B cell (primary cell): ENCODE data around the gene SNRNP27. TPM values are rescaled to one million over a fixed set of nuclear protein-coding genes. Genes with fewer than 3 reads are reported as not detected.
A peak's percentile ranks its signal among the peaks of the same experiment; 100 is the strongest.

ENCODE experiments used
- ATAC-seq: fragments of 200-7000 bp; cut with Tn5 transposase; one replicate; pipeline ENCODE4 v1.10.0; 2021; ENCODE audit warnings: low read depth, mild to moderate bottlenecking, moderate number of reproducible peaks, moderate library complexity
- CTCF ChIA-PET: fragments of 350-600 bp; sonication (Branson Sonifier 250); formaldehyde crosslinking; loops from one replicate; lab custom pipeline; 2021; ENCODE audit warnings: antibody characterized with exemption, inconsistent platforms; lab: Charles Lee
- POLR2A ChIA-PET: fragments of 350-600 bp; sonication (Branson Sonifier 250); formaldehyde crosslinking; loops from one replicate; lab custom pipeline; 2021; ENCODE audit warnings: antibody characterized with exemption; lab: Charles Lee
- DNase-seq: peaks from one replicate; pipeline ENCODE4 v3.0.0; 2013
- H2AFZ ChIP-seq: 2 replicates; pipeline ENCODE4 v1.6.1; 2012; ENCODE audit warnings: mild to moderate bottlenecking, low read depth, low read length; ENCODE audit not compliant: insufficient read depth, poor library complexity, severe bottlenecking
- H3K27ac ChIP-seq, 2 donors: 1 replicate in 1 of 2; 2 replicates in 1 of 2; pipeline ENCODE4 v1.5.1; 2012 to 2013; ENCODE audit warnings: low read length in 2 of 2, mild to moderate bottlenecking in 2 of 2, moderate library complexity in 1 of 2
- H3K27me3 ChIP-seq, 4 experiments: fragments of 200-600 bp in 1 of 4; sonication (generic) in 1 of 4; replicated peaks in 1 of 4; 1 replicate in 2 of 4; 2 replicates in 2 of 4; pipeline versions ENCODE4 v1.6.1 to v1.7.0; 2013 to 2016; ENCODE audit warnings: low read length in 3 of 4, mild to moderate bottlenecking in 2 of 4, mixed read lengths in 1 of 4, moderate library complexity in 1 of 4; ENCODE audit not compliant: insufficient read depth in 4 of 4, control insufficient read depth in 3 of 4; ENCODE audit errors: control extremely low read depth in 1 of 4
- H3K36me3 ChIP-seq, 2 experiments: replicated peaks in 1 of 2; 1 replicate in 1 of 2; 2 replicates in 1 of 2; pipeline versions ENCODE4 v1.6.1 to v1.7.1; 2013; ENCODE audit warnings: low read length in 1 of 2; ENCODE audit not compliant: insufficient read depth in 2 of 2, control insufficient read depth in 1 of 2; ENCODE audit errors: control extremely low read depth in 1 of 2, extremely low read depth in 1 of 2
- H3K4me1 ChIP-seq, 2 donors: fragments of 200-600 bp in 1 of 2; sonication (generic) in 1 of 2; 1 replicate in 1 of 2; 2 replicates in 1 of 2; pipeline versions ENCODE4 v1.5.1 to v1.6.1; 2013 to 2017; ENCODE audit warnings: low read length in 2 of 2; ENCODE audit not compliant: control insufficient read depth in 2 of 2, insufficient read depth in 2 of 2
- H3K4me2 ChIP-seq: replicated peaks from 2 replicates; pipeline ENCODE3; 2012; ENCODE audit warnings: mild to moderate bottlenecking, low read depth, low read length; ENCODE audit not compliant: poor library complexity, severe bottlenecking
- H3K4me3 ChIP-seq, 5 experiments: fragments of 200-600 bp in 1 of 5; sonication (generic) in 1 of 5; 1 replicate in 3 of 5; 2 replicates in 2 of 5; pipeline versions ENCODE4 v1.5.1 to v1.7.0; 2011 to 2016; ENCODE audit warnings: low read length in 4 of 5, mild to moderate bottlenecking in 4 of 5, low read depth in 2 of 5, control low read depth in 1 of 5, moderate library complexity in 1 of 5; ENCODE audit not compliant: insufficient read depth in 1 of 5; ENCODE audit errors: control extremely low read depth in 1 of 5, extremely low read depth in 1 of 5
- H3K79me2 ChIP-seq: fragments of 200-600 bp; sonication (generic); one replicate; pipeline ENCODE4 v1.6.0; 2016; ENCODE audit warnings: low read length; ENCODE audit not compliant: control insufficient read depth, insufficient read depth
- H3K9ac ChIP-seq: fragments of 200-600 bp; sonication (generic); 2 replicates; pipeline ENCODE4 v1.6.1; 2017; ENCODE audit warnings: mild to moderate bottlenecking, low read length, moderate library complexity
- H3K9me3 ChIP-seq, 3 donors: one replicate each; pipeline versions ENCODE4 v1.6.1 to v1.7.1; 2013; ENCODE audit warnings: low read length in 2 of 3; ENCODE audit not compliant: control insufficient read depth in 2 of 3, insufficient read depth in 1 of 3; ENCODE audit errors: control extremely low read depth in 1 of 3
- H4K20me1 ChIP-seq: 2 replicates; pipeline ENCODE4 v1.6.0; 2012; ENCODE audit warnings: mild to moderate bottlenecking, low read length; ENCODE audit not compliant: insufficient read depth, control insufficient read depth, poor library complexity, severe bottlenecking
- H3K27ac Mint-ChIP-seq: one replicate; pipeline ENCODE4 v1.8.0; 2021; ENCODE audit warnings: mixed read lengths
- H3K27me3 Mint-ChIP-seq: one replicate; pipeline ENCODE4 v1.8.0; 2021; ENCODE audit warnings: mixed read lengths
- H3K4me1 Mint-ChIP-seq: one replicate; pipeline ENCODE4 v1.8.0; 2021; ENCODE audit warnings: mixed read lengths
- H3K4me3 Mint-ChIP-seq: one replicate; pipeline ENCODE4 v1.8.0; 2021; ENCODE audit warnings: mixed read lengths
- H3K9me3 Mint-ChIP-seq: one replicate; pipeline ENCODE4 v1.8.0; 2022; ENCODE audit warnings: mixed read lengths; ENCODE audit not compliant: insufficient read depth
- CTCF ChIP-seq: fragments of 200-600 bp; IDR thresholded peaks from one replicate; pipeline ENCODE4 v1.8.0; 2022; ENCODE audit warnings: antibody characterized with exemption, mild to moderate bottlenecking
- EZH2 ChIP-seq: IDR thresholded peaks from 2 replicates; pipeline ENCODE4 v1.6.1; 2012; ENCODE audit warnings: borderline replicate concordance, low read depth, mild to moderate bottlenecking, moderate library complexity, low read length; ENCODE audit not compliant: insufficient read depth, poor library complexity, severe bottlenecking
- WGBS: methylation state at CpG from one replicate; pipeline ENCODE4 v1.1.5; 2013; ENCODE audit warnings: missing lambda C conversion rate; ENCODE audit not compliant: insufficient coverage; 5-methylcytosine and 5-hydroxymethylcytosine counted together
- intact Hi-C: fragments of 100-400 bp; cut with micrococcal nuclease; formaldehyde crosslinking; loops from one replicate; pipeline ENCODE4 v1.10.0; 2022
- polyA plus RNA-seq: library from polyadenylated mRNA; depleted of rRNA; stranded (reverse); fragments of >200 nt; gene quantifications from 2 replicates; pipeline ENCODE4 v1.2.3, GENCODE V29; 2012
- total RNA-seq, 2 donors: library from RNA; stranded (reverse); fragments of 120-200 nt in 1 of 2; gene quantifications; 1 replicate in 1 of 2; 2 replicates in 1 of 2; pipeline versions ENCODE4 v1.2.3 to v1.2.4, GENCODE V29; 2013 to 2022

The SNRNP27 gene
- total and polyA plus RNA-seq, 2 donors (not counting 1 experiment from before 2014, with no cell fraction given): 20.5 to 54.8 TPM

DNA sequence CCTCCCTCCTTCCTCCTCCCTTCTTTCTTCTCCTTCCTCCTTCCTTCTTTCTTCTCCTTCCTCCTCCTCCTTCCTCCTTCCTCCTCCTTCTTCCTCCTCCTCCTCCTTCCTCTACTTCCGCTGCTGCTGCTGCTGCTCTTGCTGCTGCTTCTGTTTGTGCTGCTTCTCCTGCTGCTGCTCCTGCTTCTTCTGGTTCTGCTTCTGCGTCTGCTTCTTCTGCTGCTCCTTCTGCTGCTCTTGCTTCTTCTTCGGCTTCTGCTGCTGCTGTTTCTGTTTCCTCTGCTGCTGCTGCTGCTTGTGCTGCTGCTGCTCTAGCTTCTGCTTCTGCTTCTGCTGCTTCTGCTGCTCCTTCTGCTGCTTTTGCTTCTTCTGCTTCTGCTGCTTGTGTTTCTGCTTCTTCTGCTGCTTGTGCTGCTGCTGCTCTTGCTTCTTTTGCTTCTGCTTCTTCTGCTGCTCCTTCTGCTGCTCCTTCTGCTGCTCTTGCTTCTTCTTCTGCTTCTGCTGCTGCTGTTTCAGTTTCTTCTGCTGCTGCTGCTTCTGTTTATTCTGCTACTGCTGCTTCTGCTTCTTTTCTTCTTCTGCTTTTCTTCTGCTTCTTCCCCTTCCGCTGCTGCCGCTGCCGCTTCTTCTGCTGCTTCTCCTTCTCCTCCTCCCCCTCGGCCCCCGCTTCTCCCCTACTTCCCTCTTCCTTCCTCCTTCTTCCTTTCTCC, 8.6 kb downstream of the SNRNP27 start:
- H3K9me3 Mint-ChIP-seq: no peaks in the 10 kb centered on the region
- no peak for TF ChIP-seq CTCF
- no peak for TF ChIP-seq EZH2
- Histone ChIP-seq H3K79me2 (peaks cover 21% of the 10 kb centered on the region), H3K36me3 (peaks cover 7 to 51% of the 10 kb centered on the region in 2 experiments), H3K27ac (peak overlapping the region; percentile 72 to 74), H3K9me3 (no peaks in the 10 kb centered on the region), H2AFZ (peak overlapping the region; percentile 48), H3K4me2 (peak overlapping the region; percentile 81), H3K27me3 (no peaks in the 10 kb centered on the region), H3K9ac (peak overlapping the region; percentile 46), H3K4me3 (peak overlapping the region; percentile 16 to 55 (median 47)), H3K4me1 (peaks cover 27 to 29% of the 10 kb centered on the region in 2 donors), H4K20me1 (peaks cover 9% of the 10 kb centered on the region)
- H3K4me1 Mint-ChIP-seq: peaks cover 36% of the 10 kb centered on the region
- peak overlapping the region; percentile 89 for H3K27ac Mint-ChIP-seq
- peak; percentile 83 for ATAC-seq
- H3K27me3 Mint-ChIP-seq: no peaks in the 10 kb centered on the region
- H3K4me3 Mint-ChIP-seq: peak overlapping the region; percentile 71
- intact Hi-C loops: loop anchor here (1.0 to 2.0 kb wide), 3 partner anchors 8 to 178 kb away; no protein-coding TSS in a partner anchor
- DNase-seq: peak; percentile 86
- ChIA-PET CTCF (interaction anchor here (0.9 to 1.6 kb wide), 4 partner anchors 10 to 240 kb away, joined by 3 to 14 read pairs (median 3); no protein-coding TSS in a partner anchor), POLR2A (interaction anchor here (0.6 to 1.0 kb wide), 3 partner anchors 11 to 1470 kb away, joined by 3 to 4 read pairs (median 3); no protein-coding TSS in a partner anchor)
- WGBS: 1% methylated on average over 6 of the region's 8 CpGs

GRCh38 chr2:69907216-69907615, 13.5 kb downstream of the SNRNP27 start:
- H3K36me3 ChIP-seq: peaks cover 0 to 50% of the 10 kb centered on the region in 2 experiments
- H3K9ac ChIP-seq: no peak overlapping the region
- no peak overlapping the region for H3K4me3 ChIP-seq
- Mint-ChIP-seq H3K27me3 (no peaks in the 10 kb centered on the region), H3K27ac (no peak overlapping the region), H3K4me1 (peaks cover 9% of the 10 kb centered on the region), H3K9me3 (no peaks in the 10 kb centered on the region), H3K4me3 (no peak overlapping the region)
- H3K4me2 ChIP-seq: no peak overlapping the region
- ATAC-seq (no peak), DNase-seq (no peak)
- TF ChIP-seq CTCF: no peak
- no peak for TF ChIP-seq EZH2
- no peaks in the 10 kb centered on the region for H3K79me2 ChIP-seq
- POLR2A ChIA-PET: interaction anchor here (0.5 kb wide), 1 partner anchor 276 kb away, joined by 4 read pairs; no protein-coding TSS in a partner anchor
- no peak overlapping the region for H2AFZ ChIP-seq
- intact Hi-C loops: no loop called here
- H3K27me3 ChIP-seq: no peaks in the 10 kb centered on the region
- H3K4me1 ChIP-seq: peaks cover 8 to 9% of the 10 kb centered on the region in 2 donors
- CTCF ChIA-PET: interaction anchor here (1.0 to 1.2 kb wide), 3 partner anchors 167 to 238 kb away, joined by 3 to 7 read pairs (median 4); no protein-coding TSS in a partner anchor
- no peaks in the 10 kb centered on the region for H4K20me1 ChIP-seq
- no peaks in the 10 kb centered on the region for H3K9me3 ChIP-seq
- no peak overlapping the region for H3K27ac ChIP-seq
